Measurements from ENCODE around the gene CYB561D2.

GRCh38 chr3:50322115-50322385 is 28.6 kb upstream of the CYB561D2 start:
- TF ChIP-seq CTCF (IDR thresholded peaks at IDR 0.05) (no peak), POLR2A (IDR thresholded peaks at IDR 0.05) (no peak)

Measured in testis (tissue), 2 donors.